ENCODE measurements around the gene SELL.

Gene SELL

DNA sequence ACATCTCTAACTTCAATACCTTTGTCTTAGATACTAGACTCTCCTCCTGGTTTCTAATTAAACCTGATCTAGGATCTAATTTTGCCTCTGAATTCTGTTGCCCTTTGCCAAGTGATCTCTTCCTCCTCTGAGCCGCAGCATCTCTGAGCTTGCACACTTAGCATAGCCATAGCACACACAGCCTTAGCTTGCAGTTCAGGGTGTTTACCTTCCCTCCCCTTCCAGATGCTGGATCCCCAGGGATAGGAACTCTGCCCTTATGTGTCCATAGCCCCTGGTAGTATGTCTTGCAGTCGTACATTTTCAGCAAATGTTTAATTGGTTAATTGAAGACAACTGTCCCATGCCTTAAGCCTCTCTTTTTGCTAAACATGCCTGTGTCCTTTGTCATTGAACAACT, 30.3 kb downstream of the SELL start:
- no peak overlapping the region for H3K27ac ChIP-seq (ENCODE audit: extremely low read depth, low read depth, low read length)
- ChIA-PET CTCF (interaction anchor here (0.5 to 1.7 kb wide), 3 partner anchors 32 to 79 kb away, joined by 3 to 7 read pairs (median 3); no protein-coding TSS in a partner anchor), POLR2A (no interaction called here)
- H3K36me3 ChIP-seq (ENCODE audit: control insufficient read depth in 2 of 2, insufficient read depth in 1 of 2, low read length in 2 of 2): no peaks in the 10 kb centered on the region
- no peaks in the 10 kb centered on the region; the same call in 1 of the 2 replicates for H3K4me1 ChIP-seq (ENCODE audit: control insufficient read depth, insufficient read depth, low read length)
- no peak overlapping the region for H3K4me3 ChIP-seq (ENCODE audit: low read depth, low read length)
- H3K9me3 ChIP-seq (ENCODE audit: control insufficient read depth, insufficient read depth, low read depth, low read length): no peaks in the 10 kb centered on the region
- no peak for TF ChIP-seq ZNF561 (tag by site-specific recombination; IDR thresholded peaks at IDR 0.05; ENCODE audit: borderline replicate concordance)
- no peak for TF ChIP-seq ZNF571 (tag by site-specific recombination; IDR thresholded peaks at IDR 0.05)
- TF ChIP-seq, protein P1, sequence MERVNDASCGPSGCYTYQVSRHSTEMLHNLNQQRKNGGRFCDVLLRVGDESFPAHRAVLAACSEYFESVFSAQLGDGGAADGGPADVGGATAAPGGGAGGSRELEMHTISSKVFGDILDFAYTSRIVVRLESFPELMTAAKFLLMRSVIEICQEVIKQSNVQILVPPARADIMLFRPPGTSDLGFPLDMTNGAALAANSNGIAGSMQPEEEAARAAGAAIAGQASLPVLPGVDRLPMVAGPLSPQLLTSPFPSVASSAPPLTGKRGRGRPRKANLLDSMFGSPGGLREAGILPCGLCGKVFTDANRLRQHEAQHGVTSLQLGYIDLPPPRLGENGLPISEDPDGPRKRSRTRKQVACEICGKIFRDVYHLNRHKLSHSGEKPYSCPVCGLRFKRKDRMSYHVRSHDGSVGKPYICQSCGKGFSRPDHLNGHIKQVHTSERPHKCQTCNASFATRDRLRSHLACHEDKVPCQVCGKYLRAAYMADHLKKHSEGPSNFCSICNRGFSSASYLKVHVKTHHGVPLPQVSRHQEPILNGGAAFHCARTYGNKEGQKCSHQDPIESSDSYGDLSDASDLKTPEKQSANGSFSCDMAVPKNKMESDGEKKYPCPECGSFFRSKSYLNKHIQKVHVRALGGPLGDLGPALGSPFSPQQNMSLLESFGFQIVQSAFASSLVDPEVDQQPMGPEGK (tag by site-specific recombination; IDR thresholded peaks at IDR 0.05): no peak
- no peak for TF ChIP-seq KLF16 (tag by site-specific recombination; IDR thresholded peaks at IDR 0.05)
- TF ChIP-seq ZNF169 (tag by site-specific recombination; IDR thresholded peaks at IDR 0.05): no peak
- no peak for TF ChIP-seq ZNF311 (tag by site-specific recombination; IDR thresholded peaks at IDR 0.05; ENCODE audit: borderline replicate concordance)
- TF ChIP-seq ZNF610 (tag by site-specific recombination; IDR thresholded peaks at IDR 0.05; ENCODE audit: borderline replicate concordance): no peak
- TF ChIP-seq OVOL3 (tag by site-specific recombination; IDR thresholded peaks at IDR 0.05): no peak
- TF ChIP-seq ZNF670 (tag by site-specific recombination; IDR thresholded peaks at IDR 0.05; ENCODE audit: low read depth): no peak
- TF ChIP-seq, protein P2, sequence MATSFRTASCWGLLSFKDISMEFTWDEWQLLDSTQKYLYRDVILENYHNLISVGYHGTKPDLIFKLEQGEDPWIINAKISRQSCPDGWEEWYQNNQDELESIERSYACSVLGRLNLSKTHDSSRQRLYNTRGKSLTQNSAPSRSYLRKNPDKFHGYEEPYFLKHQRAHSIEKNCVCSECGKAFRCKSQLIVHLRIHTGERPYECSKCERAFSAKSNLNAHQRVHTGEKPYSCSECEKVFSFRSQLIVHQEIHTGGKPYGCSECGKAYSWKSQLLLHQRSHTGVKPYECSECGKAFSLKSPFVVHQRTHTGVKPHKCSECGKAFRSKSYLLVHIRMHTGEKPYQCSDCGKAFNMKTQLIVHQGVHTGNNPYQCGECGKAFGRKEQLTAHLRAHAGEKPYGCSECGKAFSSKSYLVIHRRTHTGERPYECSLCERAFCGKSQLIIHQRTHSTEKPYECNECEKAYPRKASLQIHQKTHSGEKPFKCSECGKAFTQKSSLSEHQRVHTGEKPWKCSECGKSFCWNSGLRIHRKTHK (tag by site-specific recombination; IDR thresholded peaks at IDR 0.05): no peak
- TF ChIP-seq ZNF133 (tag by site-specific recombination; IDR thresholded peaks at IDR 0.05): no peak
- no peak for TF ChIP-seq ZNF747 (tag by site-specific recombination; IDR thresholded peaks at IDR 0.05)
- no peak for TF ChIP-seq ZNF677 (tag by site-specific recombination; IDR thresholded peaks at IDR 0.05)
- TF ChIP-seq ZNF19 (tag by site-specific recombination; IDR thresholded peaks at IDR 0.05; ENCODE audit: low read depth): no peak
- TF ChIP-seq, protein P3, sequence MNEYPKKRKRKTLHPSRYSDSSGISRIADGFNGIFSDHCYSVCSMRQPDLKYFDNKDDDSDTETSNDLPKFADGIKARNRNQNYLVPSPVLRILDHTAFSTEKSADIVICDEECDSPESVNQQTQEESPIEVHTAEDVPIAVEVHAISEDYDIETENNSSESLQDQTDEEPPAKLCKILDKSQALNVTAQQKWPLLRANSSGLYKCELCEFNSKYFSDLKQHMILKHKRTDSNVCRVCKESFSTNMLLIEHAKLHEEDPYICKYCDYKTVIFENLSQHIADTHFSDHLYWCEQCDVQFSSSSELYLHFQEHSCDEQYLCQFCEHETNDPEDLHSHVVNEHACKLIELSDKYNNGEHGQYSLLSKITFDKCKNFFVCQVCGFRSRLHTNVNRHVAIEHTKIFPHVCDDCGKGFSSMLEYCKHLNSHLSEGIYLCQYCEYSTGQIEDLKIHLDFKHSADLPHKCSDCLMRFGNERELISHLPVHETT (tag by site-specific recombination; IDR thresholded peaks at IDR 0.05): no peak
- no peak for TF ChIP-seq ZNF585B (tag by site-specific recombination; IDR thresholded peaks at IDR 0.05)
- TF ChIP-seq, protein P4, sequence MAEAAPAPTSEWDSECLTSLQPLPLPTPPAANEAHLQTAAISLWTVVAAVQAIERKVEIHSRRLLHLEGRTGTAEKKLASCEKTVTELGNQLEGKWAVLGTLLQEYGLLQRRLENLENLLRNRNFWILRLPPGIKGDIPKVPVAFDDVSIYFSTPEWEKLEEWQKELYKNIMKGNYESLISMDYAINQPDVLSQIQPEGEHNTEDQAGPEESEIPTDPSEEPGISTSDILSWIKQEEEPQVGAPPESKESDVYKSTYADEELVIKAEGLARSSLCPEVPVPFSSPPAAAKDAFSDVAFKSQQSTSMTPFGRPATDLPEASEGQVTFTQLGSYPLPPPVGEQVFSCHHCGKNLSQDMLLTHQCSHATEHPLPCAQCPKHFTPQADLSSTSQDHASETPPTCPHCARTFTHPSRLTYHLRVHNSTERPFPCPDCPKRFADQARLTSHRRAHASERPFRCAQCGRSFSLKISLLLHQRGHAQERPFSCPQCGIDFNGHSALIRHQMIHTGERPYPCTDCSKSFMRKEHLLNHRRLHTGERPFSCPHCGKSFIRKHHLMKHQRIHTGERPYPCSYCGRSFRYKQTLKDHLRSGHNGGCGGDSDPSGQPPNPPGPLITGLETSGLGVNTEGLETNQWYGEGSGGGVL (tag by site-specific recombination; IDR thresholded peaks at IDR 0.05): no peak
- no peak for TF ChIP-seq ZNF175 (tag by site-specific recombination; IDR thresholded peaks at IDR 0.05)
- TF ChIP-seq ZSCAN30 (tag by site-specific recombination; IDR thresholded peaks at IDR 0.05): no peak

GRCh38 chr1:169680377-169681019, 30.9 kb downstream of the SELL start:
- Histone ChIP-seq H3K9me3 (ENCODE audit: control insufficient read depth, insufficient read depth, low read depth, low read length) (no peaks in the 10 kb centered on the region), H3K4me3 (ENCODE audit: low read depth, low read length) (no peak overlapping the region), H3K4me1 (ENCODE audit: control insufficient read depth, insufficient read depth, low read length) (no peaks in the 10 kb centered on the region; the same call in 1 of the 2 replicates), H3K27ac (ENCODE audit: extremely low read depth, low read depth, low read length) (no peak overlapping the region), H3K36me3 (ENCODE audit: control insufficient read depth in 2 of 2, insufficient read depth in 1 of 2, low read length in 2 of 2) (no peaks in the 10 kb centered on the region)
- POLR2A ChIA-PET: no interaction called here
- CTCF ChIA-PET: no interaction called here
- no peak for TF ChIP-seq ZNF223 (tag by site-specific recombination; IDR thresholded peaks at IDR 0.05)
- TF ChIP-seq ZBTB48 (tag by site-specific recombination; IDR thresholded peaks at IDR 0.05): no peak
- no peak for TF ChIP-seq WT1 (tag by site-specific recombination; IDR thresholded peaks at IDR 0.05)
- TF ChIP-seq ZNF391 (tag by site-specific recombination; IDR thresholded peaks at IDR 0.05; ENCODE audit: borderline replicate concordance, low read depth): no peak
- TF ChIP-seq, protein P5, sequence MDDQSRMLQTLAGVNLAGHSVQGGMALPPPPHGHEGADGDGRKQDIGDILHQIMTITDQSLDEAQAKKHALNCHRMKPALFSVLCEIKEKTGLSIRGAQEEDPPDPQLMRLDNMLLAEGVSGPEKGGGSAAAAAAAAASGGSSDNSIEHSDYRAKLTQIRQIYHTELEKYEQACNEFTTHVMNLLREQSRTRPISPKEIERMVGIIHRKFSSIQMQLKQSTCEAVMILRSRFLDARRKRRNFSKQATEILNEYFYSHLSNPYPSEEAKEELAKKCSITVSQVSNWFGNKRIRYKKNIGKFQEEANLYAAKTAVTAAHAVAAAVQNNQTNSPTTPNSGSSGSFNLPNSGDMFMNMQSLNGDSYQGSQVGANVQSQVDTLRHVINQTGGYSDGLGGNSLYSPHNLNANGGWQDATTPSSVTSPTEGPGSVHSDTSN (CRISPR knock-in tag; IDR thresholded peaks at IDR 0.05): no peak
- TF ChIP-seq ZNF629 (tag by site-specific recombination; IDR thresholded peaks at IDR 0.05): no peak
- no peak for TF ChIP-seq ZNF280C (tag by site-specific recombination; IDR thresholded peaks at IDR 0.05)
